T-helper 2 cell (primary cell): ENCODE results near the gene THY1.
"Not testable (repeated sequence)": the region's sequence is repeated elsewhere in the genome, so short reads cannot be mapped to it uniquely, and the experiment has no call there.

Experiments used
- DNase-seq, 5 experiments: peaks; one replicate each; pipeline versions ENCODE4 v3.0.0 to v3.0.0-alpha.2; 2012 to 2022
- total RNA-seq, 2 donors: gene quantifications; one replicate each; lab custom pipeline; 2026; lab: John Stamatoyannopoulos, UW

Gene THY1
- 0 reads per million in 2 donors for total RNA-seq

GRCh38 chr11:119422809-119423508 lies at the start of gene THY1:
THY1 (minus strand) TSS chr11:119423172; CDS start chr11:119420905, 2,267 bp downstream.
- no peak for DNase-seq

- no peak for DNase-seq
Measured at GRCh38 chr11:119472186-119472855, 49.3 kb upstream of the THY1 start.

GRCh38 chr11:119471329-119471728 lies 48.4 kb upstream of the THY1 start:
- DNase-seq: no peak

GRCh38 chr11:119470317-119471291 lies 47.6 kb upstream of the THY1 start:
- no peak for DNase-seq

GRCh38 chr11:119469506-119469905 lies 46.5 kb upstream of the THY1 start:
- DNase-seq: no peak

GRCh38 chr11:119468511-119468910 lies 45.5 kb upstream of the THY1 start:
- no peak for DNase-seq

GRCh38 chr11:119461229-119461963 lies 38.4 kb upstream of the THY1 start:
- DNase-seq: no peak

- DNase-seq: no peak
Measured at GRCh38 chr11:119460582-119460981, 37.6 kb upstream of the THY1 start.

GRCh38 chr11:119460097-119460496 lies 37.1 kb upstream of the THY1 start:
- DNase-seq: no peak

- DNase-seq: no peak
Measured at GRCh38 chr11:119459293-119459976, 36.5 kb upstream of the THY1 start.

GRCh38 chr11:119455708-119456107 lies 32.7 kb upstream of the THY1 start:
- not testable (repeated sequence) for DNase-seq

GRCh38 chr11:119455241-119455640 lies 32.3 kb upstream of the THY1 start:
- not testable (repeated sequence) for DNase-seq

GRCh38 chr11:119453881-119454280 lies 30.9 kb upstream of the THY1 start:
- DNase-seq: no peak

- DNase-seq: no peak
Measured at GRCh38 chr11:119450590-119451326, 27.8 kb upstream of the THY1 start.

- no peak for DNase-seq
Measured at GRCh38 chr11:119449498-119449897, 26.5 kb upstream of the THY1 start.

- no peak for DNase-seq
Measured at GRCh38 chr11:119448380-119448779, 25.4 kb upstream of the THY1 start.

- DNase-seq: no peak
Measured at GRCh38 chr11:119447664-119448242, 24.8 kb upstream of the THY1 start.

GRCh38 chr11:119446871-119447663 lies 24.1 kb upstream of the THY1 start:
- DNase-seq: no peak

- no peak for DNase-seq
Measured at GRCh38 chr11:119446434-119446833, 23.5 kb upstream of the THY1 start.

GRCh38 chr11:119445850-119446249 lies 22.9 kb upstream of the THY1 start:
- DNase-seq: no peak
